DMS114 treated with DMSO at 0.1 percent for 48 hours (cell line): ENCODE data around the gene GNAZ.

Experiments
- DNase-seq: peaks from one replicate; lab custom pipeline; 2025; ENCODE audit not compliant: unreplicated experiment; lab: John Stamatoyannopoulos, UW

The GNAZ gene

GRCh38 chr22:23105919-23106318 lies 35.6 kb downstream of the GNAZ start:
- DNase-seq, result no peak

GRCh38 chr22:23106344-23106743 lies 36.0 kb downstream of the GNAZ start:
- DNase-seq, result no peak

GRCh38 chr22:23106906-23107367 lies 36.6 kb downstream of the GNAZ start:
- DNase-seq, result no peak

- DNase-seq, result no peak
Measured at GRCh38 chr22:23107487-23108248, 37.3 kb downstream of the GNAZ start.

GRCh38 chr22:23108249-23109078 lies 38.1 kb downstream of the GNAZ start:
- DNase-seq, result no peak

GRCh38 chr22:23109079-23109347 lies 38.7 kb downstream of the GNAZ start:
- no peak for DNase-seq

GRCh38 chr22:23109441-23109978 lies 39.2 kb downstream of the GNAZ start:
- no peak for DNase-seq

- DNase-seq, result no peak
Measured at GRCh38 chr22:23110190-23110921, 40.0 kb downstream of the GNAZ start.

GRCh38 chr22:23110922-23111527 lies 40.7 kb downstream of the GNAZ start:
- no peak for DNase-seq

DNA sequence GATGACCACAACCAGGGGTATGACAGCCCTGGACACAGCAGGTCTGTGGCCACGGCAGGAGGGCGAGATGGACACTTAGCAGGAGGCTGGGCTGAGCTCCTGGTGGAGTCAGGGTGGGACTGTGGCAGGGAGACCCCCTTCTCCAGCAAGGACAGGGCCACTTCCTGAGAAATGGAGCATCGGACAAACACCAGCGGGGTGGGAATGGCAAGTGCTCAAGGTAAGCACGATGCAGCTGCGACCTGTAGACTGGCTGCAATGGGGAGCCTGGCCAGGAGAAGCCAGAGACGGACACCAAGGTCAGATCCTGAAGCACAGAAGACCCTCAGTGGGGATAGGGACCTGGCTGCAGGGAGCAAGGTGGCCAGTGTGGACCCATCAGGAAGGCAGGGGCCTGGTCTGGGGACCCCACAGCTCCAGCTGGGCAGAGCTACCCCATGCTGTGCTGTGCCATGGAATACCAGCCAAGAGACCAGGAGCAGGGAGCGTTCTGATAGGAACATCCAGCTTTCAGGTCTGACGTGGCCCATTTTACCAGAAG lies 42.2 kb downstream of the GNAZ start:
- DNase-seq, result no peak

DNA sequence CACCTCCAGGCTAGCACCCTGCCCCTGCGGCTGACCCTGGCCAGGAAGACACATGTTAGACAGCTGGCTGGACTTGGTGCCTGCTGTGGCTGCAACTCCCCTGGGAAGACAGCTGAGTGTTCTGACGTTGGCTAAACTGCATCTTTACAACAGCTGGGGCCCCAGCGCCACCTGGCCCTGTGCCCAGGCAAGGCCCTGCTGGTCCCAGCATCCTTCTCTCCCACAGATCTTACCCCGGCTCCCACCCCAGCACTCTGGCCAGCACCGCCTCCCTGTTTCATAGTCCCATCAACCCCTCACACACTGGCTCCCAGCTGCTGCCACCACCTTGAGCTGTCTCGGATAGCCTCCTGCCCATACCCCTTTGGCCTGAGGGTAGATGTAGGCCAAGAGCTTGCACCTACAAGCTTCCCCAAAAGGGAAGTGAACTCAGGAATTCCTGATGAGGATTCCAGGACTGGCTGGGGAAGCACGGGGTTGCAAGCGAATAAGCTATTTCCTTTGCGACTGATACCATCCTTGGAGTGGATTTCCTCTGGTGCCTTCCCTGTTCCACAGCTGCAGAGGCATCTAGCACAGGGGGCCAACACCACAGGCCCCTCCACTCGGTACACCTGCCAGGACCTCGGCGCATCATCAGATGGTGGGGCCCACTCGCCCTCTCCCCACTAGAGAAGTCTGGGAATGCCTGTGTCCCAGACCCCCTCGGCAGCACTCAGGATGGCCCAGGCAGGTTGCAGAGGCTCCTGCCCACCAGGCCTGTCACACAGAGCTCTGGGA lies 42.9 kb downstream of the GNAZ start:
- DNase-seq, result no peak

- DNase-seq, result no peak
Measured at GRCh38 chr22:23113847-23114720, 43.8 kb downstream of the GNAZ start.

- DNase-seq, result no peak
Measured at GRCh38 chr22:23114721-23115020, 44.4 kb downstream of the GNAZ start.

GRCh38 chr22:23115369-23115768 lies 45.0 kb downstream of the GNAZ start:
- DNase-seq, result no peak

GRCh38 chr22:23115825-23116494 lies 45.6 kb downstream of the GNAZ start:
- no peak for DNase-seq

DNA sequence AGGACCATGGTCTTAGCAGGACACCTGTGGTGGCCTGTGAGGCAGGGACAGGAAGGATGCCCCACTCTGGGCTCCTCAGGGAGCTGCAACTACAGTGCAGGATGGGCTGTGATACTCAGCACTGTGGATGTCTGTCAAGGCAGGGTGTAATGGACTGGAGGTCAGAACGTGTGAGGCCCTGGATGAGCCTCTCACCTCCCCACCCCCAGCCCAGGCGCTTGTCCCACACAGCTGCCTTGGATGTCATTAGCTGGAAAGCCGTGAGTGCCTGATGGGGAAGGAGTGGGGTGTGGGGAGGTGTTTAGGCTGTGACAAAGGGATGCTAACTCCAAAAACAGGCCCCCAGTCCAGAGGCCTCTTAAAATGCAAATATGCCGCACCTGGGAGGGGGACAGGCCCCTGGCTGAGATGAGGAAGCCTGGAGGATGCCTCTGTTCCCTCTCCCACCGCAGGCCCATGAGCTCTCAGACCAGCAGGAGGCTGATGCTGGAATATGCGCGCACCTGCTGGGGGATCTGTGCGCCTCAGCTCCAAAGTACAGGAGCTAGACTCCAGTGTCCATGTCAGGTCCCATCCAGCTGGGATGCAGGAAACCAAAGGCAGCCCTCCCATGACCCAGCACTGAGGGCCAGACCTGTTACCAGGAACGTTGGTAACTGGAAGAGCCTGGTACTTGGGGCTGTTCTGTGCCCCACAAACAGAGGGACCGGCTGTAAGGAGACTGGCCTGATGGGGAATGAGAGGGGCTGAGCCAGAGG lies 46.4 kb downstream of the GNAZ start:
- DNase-seq, result no peak

DNA sequence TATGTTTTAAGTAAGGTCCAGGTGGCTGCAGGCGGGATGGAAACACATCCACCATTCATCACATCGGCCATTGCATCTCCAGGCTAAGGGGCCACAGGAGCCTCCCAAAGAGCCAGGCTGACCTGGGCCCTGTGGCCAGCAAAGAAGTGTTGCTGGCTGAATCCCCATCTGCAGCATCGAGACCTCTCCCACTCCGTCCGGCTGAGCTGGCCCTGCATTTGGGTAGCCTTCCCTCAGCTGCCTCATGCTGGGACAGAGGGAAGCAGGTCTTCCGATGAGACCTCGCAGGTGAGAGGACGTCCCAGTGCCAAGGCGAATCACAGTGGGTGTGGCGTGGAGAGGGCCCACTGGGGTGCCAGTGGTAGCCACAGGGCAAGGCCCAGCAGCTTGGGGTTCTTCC lies 47.0 kb downstream of the GNAZ start:
- no peak for DNase-seq
